PC-3 (cell line): ENCODE data around the gene PACSIN2. TPM values are rescaled to one million over a fixed set of nuclear protein-coding genes. Genes with fewer than 3 reads are reported as not detected.

Source experiments
- ATAC-seq: fragments of 200-7000 bp; cut with Tn5 transposase; 2 replicates; pipeline ENCODE4 v1.9.1; 2020; ENCODE audit warnings: mild to moderate bottlenecking, moderate library complexity
- BruUV-seq: library from RNA; stranded (reverse); fragments of 400-500 nt; replicated peaks from 2 replicates; lab custom pipeline; 2021; lab: Mats Ljungman, UMichigan
- CTCF ChIA-PET: fragments of 300-600 bp; sonication (Branson Sonifier 250); formaldehyde crosslinking; loops from one replicate; lab custom pipeline; 2022; ENCODE audit warnings: antibody characterized with exemption; lab: Charles Lee
- POLR2A ChIA-PET: fragments of 300-600 bp; sonication (Branson Sonifier 250); formaldehyde crosslinking; loops from one replicate; lab custom pipeline; 2022; ENCODE audit warnings: antibody characterized with exemption; ENCODE audit not compliant: unreplicated experiment; lab: Charles Lee
- DNase-seq: peaks from one replicate; pipeline ENCODE4 v3.0.0-alpha.2; 2015
- H2AFZ ChIP-seq: fragments of 300-600 bp; sonication (generic); 2 replicates; pipeline ENCODE4 v1.6.0; 2016; ENCODE audit warnings: antibody characterized with exemption, low read length
- H3F3A ChIP-seq: fragments of 300-600 bp; sonication (generic); one replicate; pipeline ENCODE4 v1.6.0; 2017; ENCODE audit warnings: antibody characterized with exemption, low read length, control low read depth, mild to moderate bottlenecking; ENCODE audit not compliant: unreplicated experiment
- H3K27ac ChIP-seq: fragments of 300-600 bp; sonication (generic); 2 replicates; pipeline ENCODE4 v1.5.1; 2016; ENCODE audit warnings: mild to moderate bottlenecking, low read length
- H3K27me3 ChIP-seq: fragments of 300-600 bp; sonication (generic); 2 replicates; pipeline ENCODE4 v1.6.1; 2016; ENCODE audit warnings: low read length, mixed read lengths
- H3K36me3 ChIP-seq: fragments of 300-600 bp; sonication (generic); 2 replicates; pipeline ENCODE4 v1.6.1; 2016; ENCODE audit warnings: low read depth, mixed run types, low read length, mixed read lengths
- H3K4me1 ChIP-seq: fragments of 300-600 bp; sonication (generic); 2 replicates; pipeline ENCODE4 v1.5.1; 2016; ENCODE audit warnings: low read length; ENCODE audit not compliant: insufficient read depth
- H3K4me2 ChIP-seq: fragments of 300-600 bp; sonication (generic); 2 replicates; pipeline ENCODE4 v1.6.0; 2016; ENCODE audit warnings: low read length
- H3K4me3 ChIP-seq: fragments of 300-600 bp; sonication (generic); 2 replicates; pipeline ENCODE4 v1.5.1; 2016; ENCODE audit warnings: mild to moderate bottlenecking, low read length, mixed read lengths
- H3K79me2 ChIP-seq: fragments of 300-600 bp; sonication (generic); 2 replicates; pipeline ENCODE4 v1.6.1; 2017; ENCODE audit warnings: low read length, mixed read lengths
- H3K9ac ChIP-seq: fragments of 300-600 bp; sonication (generic); 2 replicates; pipeline ENCODE4 v1.6.0; 2016; ENCODE audit warnings: mild to moderate bottlenecking, low read length
- H3K9me2 ChIP-seq: fragments of 300-600 bp; sonication (generic); replicated peaks from 2 replicates; pipeline ENCODE4 v1.6.1; 2016; ENCODE audit warnings: mixed run types, low read length, mixed read lengths
- H3K9me3 ChIP-seq: fragments of 300-600 bp; sonication (generic); 2 replicates; pipeline ENCODE4 v1.6.1; 2016; ENCODE audit warnings: low read length, mixed read lengths
- H4K20me1 ChIP-seq: fragments of 300-600 bp; sonication (generic); 2 replicates; pipeline ENCODE4 v1.6.1; 2016; ENCODE audit warnings: low read length, mixed read lengths
- CTCF ChIP-seq: fragments of 300-600 bp; sonication (generic); conservative IDR thresholded peaks from 2 replicates; pipeline ENCODE4 v1.5.1; 2017; ENCODE audit warnings: antibody characterized with exemption, low read depth, mild to moderate bottlenecking, low read length
- EZH2 ChIP-seq: fragments of 300-600 bp; sonication (generic); IDR thresholded peaks from one replicate; pipeline ENCODE4 v1.6.1; 2017; ENCODE audit warnings: antibody characterized with exemption, mild to moderate bottlenecking, low read length; ENCODE audit not compliant: unreplicated experiment
- EZH2phosphoT487 ChIP-seq: fragments of 300-600 bp; sonication (generic); IDR thresholded peaks from 2 replicates; pipeline ENCODE4 v1.6.1; 2018; ENCODE audit warnings: mild to moderate bottlenecking, antibody characterized with exemption, low read length, borderline replicate concordance
- intact Hi-C: fragments of 100-400 bp; cut with micrococcal nuclease; formaldehyde crosslinking; loops from 2 replicates; pipeline ENCODE4 v1.9.0; 2023
- total RNA-seq: library from RNA; depleted of rRNA; stranded (reverse); fragments of >200 nt; gene quantifications from 2 replicates; pipeline ENCODE4 v1.2.3, GENCODE V29; 2014

The PACSIN2 gene
- total RNA-seq, 1 experiment from 2014 or later = 25.7 TPM

GRCh38 chr22:42877597-42878340 lies 137.2 kb downstream of the PACSIN2 start:
- intact Hi-C loops = no loop called here
- no TSS peak for BruUV-seq
- CTCF ChIA-PET = no interaction called here

GRCh38 chr22:42877158-42877557 lies 137.8 kb downstream of the PACSIN2 start:
- TF ChIP-seq CTCF (no peak), EZH2phosphoT487 (no peak), EZH2 (no peak)
- H3K9me2 ChIP-seq = no peaks in the 10 kb centered on the region
- no peaks in the 10 kb centered on the region for H3K27me3 ChIP-seq
- ChIA-PET POLR2A (no interaction called here), CTCF (no interaction called here)
- H3K4me1 ChIP-seq = no peaks in the 10 kb centered on the region
- DNase-seq = no peak
- no TSS peak for BruUV-seq
- intact Hi-C loops = no loop called here
- H3K9me3 ChIP-seq = no peaks in the 10 kb centered on the region
- H3K79me2 ChIP-seq = no peaks in the 10 kb centered on the region
- no peak for ATAC-seq
- no peak overlapping the region for H3K4me3 ChIP-seq
- H3K27ac ChIP-seq = no peak overlapping the region
- H3F3A ChIP-seq = no peaks in the 10 kb centered on the region
- H4K20me1 ChIP-seq = no peaks in the 10 kb centered on the region
- no peaks in the 10 kb centered on the region; the same call in 1 of the 2 replicates for H3K36me3 ChIP-seq
- no peak overlapping the region for H2AFZ ChIP-seq
- no peak overlapping the region for H3K4me2 ChIP-seq
- H3K9ac ChIP-seq = no peak overlapping the region

More at GRCh38 chr22:42877597-42878340, 137.2 kb downstream of the PACSIN2 start:
- H3K4me1 ChIP-seq = no peaks in the 10 kb centered on the region
- H4K20me1 ChIP-seq = no peaks in the 10 kb centered on the region
- TF ChIP-seq EZH2 = no peak
- TF ChIP-seq CTCF = no peak
- TF ChIP-seq EZH2phosphoT487 = no peak
- no peak overlapping the region for H3K4me2 ChIP-seq
- H3K27me3 ChIP-seq = no peaks in the 10 kb centered on the region
- H3K27ac ChIP-seq = no peak overlapping the region
- ATAC-seq (no peak), DNase-seq (no peak)
- H3F3A ChIP-seq = no peaks in the 10 kb centered on the region
- no peaks in the 10 kb centered on the region for H3K9me2 ChIP-seq
- no peaks in the 10 kb centered on the region; the same call in 1 of the 2 replicates for H3K36me3 ChIP-seq
- H3K9ac ChIP-seq = no peak overlapping the region
- no peaks in the 10 kb centered on the region for H3K9me3 ChIP-seq
- POLR2A ChIA-PET = no interaction called here
- no peak overlapping the region for H3K4me3 ChIP-seq
- H2AFZ ChIP-seq = no peak overlapping the region
- no peaks in the 10 kb centered on the region for H3K79me2 ChIP-seq

GRCh38 chr22:42876041-42876440 lies 138.9 kb downstream of the PACSIN2 start:
- ChIA-PET CTCF (no interaction called here), POLR2A (no interaction called here)
- H3K9me2 ChIP-seq = no peaks in the 10 kb centered on the region
- no peak for ATAC-seq
- intact Hi-C loops = no loop called here
- H3K4me1 ChIP-seq = no peaks in the 10 kb centered on the region
- TF ChIP-seq CTCF (no peak), EZH2 (no peak), EZH2phosphoT487 (no peak)
- H2AFZ ChIP-seq = no peak overlapping the region
- H3K9ac ChIP-seq = no peak overlapping the region
- no peaks in the 10 kb centered on the region for H3K27me3 ChIP-seq
- H3K4me2 ChIP-seq = no peak overlapping the region
- H3F3A ChIP-seq = no peaks in the 10 kb centered on the region
- H4K20me1 ChIP-seq = no peaks in the 10 kb centered on the region
- no TSS peak for BruUV-seq
- no peak for DNase-seq
- no peak overlapping the region for H3K4me3 ChIP-seq
- H3K79me2 ChIP-seq = no peaks in the 10 kb centered on the region
- no peaks in the 10 kb centered on the region for H3K9me3 ChIP-seq
- H3K36me3 ChIP-seq = no peaks in the 10 kb centered on the region; the same call in 1 of the 2 replicates
- H3K27ac ChIP-seq = no peak overlapping the region
